Muscle layer of duodenum (tissue), 2 donors: Measurements from ENCODE around the gene PLXND1.

Experiments used
- H3K27ac ChIP-seq: one replicate; pipeline ENCODE4 v1.7.0; 2013; ENCODE audit warnings: mild to moderate bottlenecking, low read length
- H3K27me3 ChIP-seq: one replicate; pipeline ENCODE4 v1.7.0; 2013; ENCODE audit warnings: low read depth, mild to moderate bottlenecking, control low read depth, low read length
- H3K36me3 ChIP-seq, 2 donors: one replicate each; pipeline ENCODE4 v1.7.0; 2013; ENCODE audit warnings: low read length in 2 of 2, control low read depth in 1 of 2, mild to moderate bottlenecking in 1 of 2; ENCODE audit not compliant: insufficient read depth in 2 of 2, control insufficient read depth in 1 of 2
- H3K4me1 ChIP-seq, 2 donors: one replicate each; pipeline ENCODE4 v1.7.0; 2013; ENCODE audit warnings: low read length in 2 of 2, mild to moderate bottlenecking in 2 of 2, control low read depth in 1 of 2, moderate library complexity in 1 of 2; ENCODE audit not compliant: insufficient read depth in 2 of 2, control insufficient read depth in 1 of 2
- H3K4me3 ChIP-seq, 2 donors: one replicate each; pipeline ENCODE4 v1.7.0; 2013; ENCODE audit warnings: low read length in 2 of 2, low read depth in 1 of 2, mild to moderate bottlenecking in 1 of 2
- H3K9me3 ChIP-seq, 2 donors: one replicate each; pipeline ENCODE4 v1.7.0; 2013; ENCODE audit warnings: low read length in 2 of 2, control low read depth in 1 of 2, mild to moderate bottlenecking in 1 of 2; ENCODE audit not compliant: control insufficient read depth in 1 of 2
- donor health status: healthy.

Gene PLXND1, protein sequence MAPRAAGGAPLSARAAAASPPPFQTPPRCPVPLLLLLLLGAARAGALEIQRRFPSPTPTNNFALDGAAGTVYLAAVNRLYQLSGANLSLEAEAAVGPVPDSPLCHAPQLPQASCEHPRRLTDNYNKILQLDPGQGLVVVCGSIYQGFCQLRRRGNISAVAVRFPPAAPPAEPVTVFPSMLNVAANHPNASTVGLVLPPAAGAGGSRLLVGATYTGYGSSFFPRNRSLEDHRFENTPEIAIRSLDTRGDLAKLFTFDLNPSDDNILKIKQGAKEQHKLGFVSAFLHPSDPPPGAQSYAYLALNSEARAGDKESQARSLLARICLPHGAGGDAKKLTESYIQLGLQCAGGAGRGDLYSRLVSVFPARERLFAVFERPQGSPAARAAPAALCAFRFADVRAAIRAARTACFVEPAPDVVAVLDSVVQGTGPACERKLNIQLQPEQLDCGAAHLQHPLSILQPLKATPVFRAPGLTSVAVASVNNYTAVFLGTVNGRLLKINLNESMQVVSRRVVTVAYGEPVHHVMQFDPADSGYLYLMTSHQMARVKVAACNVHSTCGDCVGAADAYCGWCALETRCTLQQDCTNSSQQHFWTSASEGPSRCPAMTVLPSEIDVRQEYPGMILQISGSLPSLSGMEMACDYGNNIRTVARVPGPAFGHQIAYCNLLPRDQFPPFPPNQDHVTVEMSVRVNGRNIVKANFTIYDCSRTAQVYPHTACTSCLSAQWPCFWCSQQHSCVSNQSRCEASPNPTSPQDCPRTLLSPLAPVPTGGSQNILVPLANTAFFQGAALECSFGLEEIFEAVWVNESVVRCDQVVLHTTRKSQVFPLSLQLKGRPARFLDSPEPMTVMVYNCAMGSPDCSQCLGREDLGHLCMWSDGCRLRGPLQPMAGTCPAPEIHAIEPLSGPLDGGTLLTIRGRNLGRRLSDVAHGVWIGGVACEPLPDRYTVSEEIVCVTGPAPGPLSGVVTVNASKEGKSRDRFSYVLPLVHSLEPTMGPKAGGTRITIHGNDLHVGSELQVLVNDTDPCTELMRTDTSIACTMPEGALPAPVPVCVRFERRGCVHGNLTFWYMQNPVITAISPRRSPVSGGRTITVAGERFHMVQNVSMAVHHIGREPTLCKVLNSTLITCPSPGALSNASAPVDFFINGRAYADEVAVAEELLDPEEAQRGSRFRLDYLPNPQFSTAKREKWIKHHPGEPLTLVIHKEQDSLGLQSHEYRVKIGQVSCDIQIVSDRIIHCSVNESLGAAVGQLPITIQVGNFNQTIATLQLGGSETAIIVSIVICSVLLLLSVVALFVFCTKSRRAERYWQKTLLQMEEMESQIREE (N-terminal part only)

DNA sequence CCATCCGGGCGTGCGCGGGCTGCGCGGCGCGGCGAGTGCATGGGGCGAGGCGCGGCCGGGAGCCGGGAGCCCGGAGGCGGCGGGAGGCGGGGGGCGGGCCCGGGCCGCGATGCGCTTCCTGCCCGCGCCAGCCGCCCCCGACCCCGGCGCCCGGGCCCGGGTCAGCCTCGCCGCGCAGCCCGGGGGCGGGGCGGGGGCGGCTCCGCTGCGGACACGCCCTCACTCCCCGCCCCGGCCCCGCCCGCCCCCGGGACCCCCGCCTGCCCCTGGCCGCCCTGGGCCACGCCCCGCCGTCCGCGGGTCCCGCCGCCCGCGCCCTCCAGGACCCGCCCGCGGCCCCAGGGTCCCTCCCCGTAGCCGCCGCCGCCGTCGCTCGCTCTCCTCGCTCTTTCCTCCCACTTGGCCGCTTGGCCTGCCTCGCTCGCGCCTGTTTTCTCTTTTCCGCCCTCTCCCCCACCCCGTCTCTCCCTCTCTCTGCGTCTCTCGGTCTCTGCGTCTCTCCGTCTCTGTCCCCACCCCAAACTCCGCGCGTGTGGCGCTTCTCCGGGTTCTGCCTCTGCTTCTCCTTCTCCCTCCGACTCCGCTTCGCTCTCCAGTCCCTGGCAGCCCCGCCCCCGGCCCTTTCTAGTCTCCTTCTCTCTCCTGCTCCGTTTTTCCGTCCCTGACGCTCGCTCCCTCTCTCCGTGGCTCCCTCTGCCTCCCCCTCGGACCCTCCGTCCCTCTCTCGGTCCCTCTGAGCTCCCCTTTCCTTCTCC lies at the start of gene PLXND1:
PLXND1 (minus strand) TSS at position 41 of the 755 bp plus-strand sequence; CDS start at position 4, 37 bp downstream.
- Histone ChIP-seq H3K27ac (peak within 1 kb of the TSS; percentile 63), H3K4me3 (peak within 1 kb of the TSS; percentile 55 to 72), H3K36me3 (peaks cover 0 to 5% of the 10 kb centered on the region in 2 donors), H3K27me3 (peaks cover 3% of the 10 kb centered on the region), H3K9me3 (no peaks in the 10 kb centered on the region), H3K4me1 (peaks cover 5 to 24% of the 10 kb centered on the region in 2 donors)

DNA sequence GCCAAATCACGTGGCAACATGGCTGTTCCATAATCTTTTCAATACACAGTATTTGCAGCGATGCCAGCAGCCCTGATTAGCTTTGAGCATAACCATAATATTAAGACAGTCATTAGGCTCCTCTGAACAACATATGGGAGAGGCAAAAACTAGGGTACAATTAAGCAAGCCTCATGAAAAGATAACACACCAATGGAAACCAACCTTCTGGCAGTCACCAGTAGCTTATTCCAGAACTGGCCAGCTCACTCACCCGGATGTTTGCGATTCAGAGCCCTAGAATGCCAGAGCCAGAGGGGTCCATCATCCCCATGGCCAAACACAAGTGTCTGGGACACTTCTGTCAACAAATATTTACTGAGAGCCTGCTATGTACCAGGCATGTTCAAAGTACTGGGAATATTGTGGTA lies 48.8 kb upstream of the PLXND1 start:
- Histone ChIP-seq H3K27me3 (no peaks in the 10 kb centered on the region), H3K36me3 (peaks cover 4 to 7% of the 10 kb centered on the region in 2 donors), H3K9me3 (no peaks in the 10 kb centered on the region), H3K4me3 (no peak overlapping the region), H3K4me1 (peaks cover 12 to 25% of the 10 kb centered on the region in 2 donors), H3K27ac (no peak overlapping the region)

DNA sequence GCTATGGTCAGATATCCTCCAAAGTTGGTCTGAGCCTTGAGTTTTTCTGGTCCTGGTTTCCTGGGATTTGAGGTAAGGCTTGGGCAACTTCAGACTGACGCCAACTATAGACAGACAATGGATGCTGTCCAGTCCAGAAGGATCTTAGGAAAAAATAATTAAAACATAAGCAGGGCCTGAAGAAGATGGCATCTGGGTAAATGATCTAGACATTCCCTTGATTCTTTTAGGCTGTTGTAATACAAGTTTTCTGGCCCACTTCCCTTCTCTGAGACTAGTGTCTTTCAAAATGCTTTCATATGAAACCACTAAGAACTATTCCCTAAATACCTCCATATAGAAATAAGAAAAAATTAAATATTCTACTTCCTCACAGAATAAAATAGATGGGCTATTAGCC lies 47.7 kb upstream of the PLXND1 start:
- peaks cover 4 to 7% of the 10 kb centered on the region in 2 donors for H3K36me3 ChIP-seq
- H3K27ac ChIP-seq = no peak overlapping the region
- H3K27me3 ChIP-seq = no peaks in the 10 kb centered on the region
- H3K9me3 ChIP-seq = no peaks in the 10 kb centered on the region
- peaks cover 12 to 25% of the 10 kb centered on the region in 2 donors for H3K4me1 ChIP-seq
- no peak overlapping the region for H3K4me3 ChIP-seq

DNA sequence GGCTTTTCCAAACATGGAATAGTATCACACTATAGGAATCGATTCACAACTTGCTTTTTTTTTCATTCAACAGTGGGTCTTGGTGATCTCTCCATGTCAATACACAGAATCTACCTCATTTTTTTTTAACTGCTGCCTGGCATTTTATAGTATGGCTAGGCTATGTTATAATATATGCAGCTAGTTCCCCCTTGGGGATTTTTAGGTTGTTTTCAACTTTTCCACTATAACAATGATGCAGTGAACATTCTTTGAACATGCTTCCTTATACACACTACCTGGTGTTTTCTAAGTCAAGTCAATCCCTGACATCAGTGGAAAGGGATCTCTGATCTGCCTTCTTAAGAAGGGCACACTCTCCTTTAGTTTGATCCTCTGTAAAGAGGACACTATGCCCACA lies 46.5 kb upstream of the PLXND1 start:
- Histone ChIP-seq H3K4me3 (no peak overlapping the region), H3K9me3 (no peaks in the 10 kb centered on the region), H3K27ac (no peak overlapping the region), H3K36me3 (peaks cover 4 to 7% of the 10 kb centered on the region in 2 donors), H3K27me3 (no peaks in the 10 kb centered on the region), H3K4me1 (peaks cover 4 to 20% of the 10 kb centered on the region in 2 donors)

DNA sequence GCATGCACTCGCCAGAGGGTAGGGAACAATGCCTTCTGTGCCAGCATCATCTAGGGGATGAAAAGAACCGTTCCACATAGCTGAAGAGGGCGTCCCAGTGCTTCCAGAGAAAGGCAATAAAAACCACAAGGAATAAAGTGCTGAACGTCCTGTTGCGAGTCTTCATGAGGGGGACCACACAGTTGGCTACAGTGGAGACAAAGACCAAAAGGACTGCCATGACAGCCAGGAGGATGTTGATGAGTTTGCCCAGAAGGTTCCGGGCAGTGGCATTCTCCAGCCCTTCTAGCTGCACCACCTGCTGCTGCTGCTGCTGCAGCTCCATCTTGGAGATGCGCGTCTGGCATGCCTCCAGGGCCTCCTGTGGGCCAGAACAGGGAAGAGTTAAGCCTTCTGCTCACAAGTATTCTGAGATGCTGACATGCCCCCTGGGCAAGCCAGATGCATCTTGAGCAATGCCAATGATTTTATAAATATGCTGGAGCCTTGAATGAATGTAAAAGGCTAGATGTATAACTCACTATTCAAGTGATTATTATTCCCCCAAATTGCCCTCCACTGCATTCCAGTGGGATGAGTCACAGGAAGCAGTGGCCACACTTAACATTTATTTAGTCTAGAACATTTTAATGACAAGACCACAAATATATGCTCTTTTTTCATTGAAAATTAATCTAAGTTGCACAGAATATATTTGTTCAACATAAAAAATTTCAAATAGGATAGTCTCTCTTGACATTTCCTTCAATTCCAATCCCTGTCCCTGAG lies 45.1 kb upstream of the PLXND1 start:
- no peak overlapping the region for H3K27ac ChIP-seq
- no peak overlapping the region for H3K4me3 ChIP-seq
- H3K4me1 ChIP-seq = peaks cover 4 to 7% of the 10 kb centered on the region in 2 donors

DNA sequence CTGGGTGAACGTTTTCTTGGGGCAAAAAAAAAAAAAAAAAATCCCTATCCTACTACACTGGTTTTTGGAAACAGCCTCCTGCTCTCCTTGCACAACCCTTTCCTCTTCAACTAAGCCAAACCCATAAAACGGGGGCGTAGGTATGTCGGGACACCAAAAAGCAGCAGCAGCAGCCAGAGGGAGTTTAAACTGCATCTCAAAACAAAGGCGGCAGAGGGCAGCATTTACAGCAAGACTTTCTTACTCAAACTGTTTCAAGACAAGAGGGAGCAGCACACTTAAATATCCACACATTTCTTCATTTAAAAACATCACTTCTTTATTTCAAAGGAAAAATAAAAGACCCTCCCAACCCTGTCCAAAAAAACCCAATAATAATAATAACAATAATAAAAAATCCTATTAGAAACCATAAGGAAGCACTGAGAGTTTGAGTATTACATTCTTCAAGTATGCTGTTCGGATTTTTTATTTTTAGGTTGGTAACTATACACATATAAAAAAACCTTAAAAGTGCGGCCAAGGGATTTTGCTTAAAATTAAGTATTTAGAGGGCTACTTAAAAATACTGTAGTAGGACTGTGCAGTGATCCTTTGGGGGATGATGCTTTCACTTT lies 43.9 kb upstream of the PLXND1 start:
- no peaks in the 10 kb centered on the region for H3K9me3 ChIP-seq
- peaks cover 4 to 7% of the 10 kb centered on the region in 2 donors for H3K4me1 ChIP-seq
- no peaks in the 10 kb centered on the region for H3K27me3 ChIP-seq
- no peak overlapping the region for H3K27ac ChIP-seq
- no peak overlapping the region for H3K4me3 ChIP-seq
- H3K36me3 ChIP-seq = peaks cover 4 to 7% of the 10 kb centered on the region in 2 donors

More for the DNA sequence above, 45.1 kb upstream of the PLXND1 start:
- H3K9me3 ChIP-seq = no peaks in the 10 kb centered on the region
- peaks cover 4 to 7% of the 10 kb centered on the region in 2 donors for H3K36me3 ChIP-seq
- H3K27me3 ChIP-seq = no peaks in the 10 kb centered on the region

DNA sequence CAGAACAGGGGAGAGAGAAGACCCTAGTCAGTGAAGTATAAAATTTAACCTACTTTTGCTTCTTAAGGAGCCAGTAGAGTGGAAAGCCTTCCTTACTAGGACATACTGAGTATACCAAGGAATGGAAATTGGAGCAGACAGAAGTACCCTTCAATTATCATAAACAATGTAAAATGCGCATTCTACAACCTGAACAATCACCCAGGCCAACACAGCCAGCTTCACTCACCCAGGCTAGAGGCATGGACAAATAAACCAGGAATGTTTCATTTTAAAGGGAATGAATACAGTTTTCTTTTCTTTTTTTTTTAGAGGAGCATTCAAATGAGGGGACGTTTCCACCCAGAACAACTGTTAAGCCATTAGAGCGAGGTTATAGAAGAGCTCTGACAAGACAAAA lies 41.9 kb upstream of the PLXND1 start:
- no peak overlapping the region for H3K27ac ChIP-seq
- H3K36me3 ChIP-seq = peaks cover 4 to 7% of the 10 kb centered on the region in 2 donors
- H3K27me3 ChIP-seq = no peaks in the 10 kb centered on the region
- no peaks in the 10 kb centered on the region for H3K9me3 ChIP-seq
- peaks cover 4 to 7% of the 10 kb centered on the region in 2 donors for H3K4me1 ChIP-seq
- no peak overlapping the region for H3K4me3 ChIP-seq

DNA sequence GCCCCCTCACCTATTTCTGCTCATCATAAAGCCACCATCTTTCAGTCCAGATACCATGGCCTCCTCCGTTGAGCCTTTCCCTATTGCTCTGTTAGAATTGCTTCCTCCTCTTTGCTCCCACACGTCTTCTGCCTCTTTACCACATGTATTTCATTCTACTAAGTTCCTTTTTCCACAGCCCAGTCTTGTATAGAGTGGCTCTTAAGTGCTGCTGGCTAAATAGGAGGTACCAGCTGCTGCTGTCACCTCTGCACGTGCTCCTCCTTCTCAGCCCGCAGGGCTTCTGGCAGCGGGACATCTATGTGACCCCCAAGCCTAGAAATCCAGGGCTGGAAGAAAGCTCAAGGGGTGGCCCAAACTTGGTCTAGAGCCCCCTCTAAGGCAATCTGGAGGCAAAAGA lies 38.8 kb upstream of the PLXND1 start:
- Histone ChIP-seq H3K27me3 (no peaks in the 10 kb centered on the region), H3K4me3 (no peak overlapping the region), H3K27ac (no peak overlapping the region), H3K36me3 (no peaks in the 10 kb centered on the region), H3K9me3 (no peaks in the 10 kb centered on the region), H3K4me1 (no peaks in the 10 kb centered on the region)

DNA sequence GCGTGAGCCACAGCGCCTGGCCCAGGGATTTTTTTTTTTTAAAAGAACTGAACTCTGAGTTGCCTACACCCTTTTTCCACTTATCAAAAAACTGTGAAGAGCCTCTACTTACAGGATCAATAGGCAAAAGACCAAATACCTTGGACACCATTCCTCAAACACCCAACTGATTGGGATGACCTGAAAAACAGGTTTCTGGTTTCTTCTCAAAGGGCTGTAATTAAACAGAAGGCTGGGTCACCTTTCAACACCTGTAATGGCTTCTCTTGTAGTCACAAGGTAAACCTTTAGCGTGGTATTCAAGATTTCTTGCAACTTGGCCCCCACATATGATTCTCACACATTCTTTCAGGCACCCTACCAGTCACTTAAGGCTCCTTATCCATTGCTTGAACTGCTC lies 38.4 kb upstream of the PLXND1 start:
- H3K4me3 ChIP-seq = no peak overlapping the region
- no peaks in the 10 kb centered on the region for H3K27me3 ChIP-seq
- H3K9me3 ChIP-seq = no peaks in the 10 kb centered on the region
- no peak overlapping the region for H3K27ac ChIP-seq
- no peaks in the 10 kb centered on the region for H3K4me1 ChIP-seq
- no peaks in the 10 kb centered on the region for H3K36me3 ChIP-seq
